Motor neuron (in vitro differentiated cells): ENCODE data around the gene SND1. TPM values are rescaled to one million over a fixed set of nuclear protein-coding genes. Genes with fewer than 3 reads are reported as not detected.

Source experiments
- ATAC-seq, 8 experiments: fragments of 200-7000 bp; cut with Tn5 transposase; replicated peaks in 6 of 8; 2 replicates each; pipeline ENCODE4 v1.8.0; 2021; ENCODE audit warnings: mild to moderate bottlenecking in 8 of 8, moderate library complexity in 8 of 8
- H3K27ac ChIP-seq, 2 donors: fragments of 250-450 bp; sonication (Bioruptor Pico); 2 replicates each; pipeline ENCODE4 v1.9.0; 2021; ENCODE audit warnings: antibody characterized with exemption in 2 of 2, mild to moderate bottlenecking in 2 of 2, moderate library complexity in 1 of 2
- H3K4me1 ChIP-seq, 2 donors: fragments of 250-450 bp; sonication (Bioruptor Pico); replicated peaks in 1 of 2; 2 replicates each; pipeline ENCODE4 v1.6.1; 2021; ENCODE audit warnings: antibody characterized with exemption in 2 of 2, mild to moderate bottlenecking in 2 of 2, moderate library complexity in 1 of 2
- H3K4me3 ChIP-seq, 5 donors: fragments of 250-450 bp; sonication (Bioruptor Pico); 2 replicates each; pipeline ENCODE4 v1.9.0; 2021; ENCODE audit warnings: antibody characterized with exemption in 5 of 5, mild to moderate bottlenecking in 5 of 5, moderate library complexity in 4 of 5
- WGBS, 10 experiments: fragments of 450-650 bp; shearing (Covaris generic); methylation state at CpG; one replicate each; pipeline ENCODE4 v1.0.0; 2022; 5-methylcytosine and 5-hydroxymethylcytosine counted together
- in situ Hi-C, 9 experiments: fragments of 400-800 bp; cut with MboI; loops; one replicate each; pipeline ENCODE4 v1.15.0; 2021; ENCODE audit warnings: low sequenced_read_pairs in 9 of 9, low pct_unique_long_range_greater_than_20kb in 2 of 9; ENCODE audit not compliant: unreplicated experiment in 9 of 9
- total RNA-seq, 8 experiments: library from RNA; unstranded; fragments of 300-600 nt; gene quantifications; 2 replicates each; pipeline versions ENCODE4 v1.2.3 to v1.2.4, GENCODE V29; 2022

The SND1 gene
- total RNA-seq, 8 experiments from 2014 or later, result 125 to 296 (median 182) TPM

GRCh38 chr7:127993317-127993716 is 341.3 kb downstream of the SND1 start:
- in situ Hi-C loops, result no loop called here
- Histone ChIP-seq H3K4me3 (no peak overlapping the region), H3K27ac (no peak overlapping the region), H3K4me1 (peaks cover 16 to 19% of the 10 kb centered on the region in 2 donors)
- ATAC-seq, result no peak
- WGBS, 10 experiments, result 87 to 100% (median 96%) methylated on average over 2 to 5 of the region's 6 CpGs; no CpG with 5 or more reads in 2 of the 10 experiments

- Histone ChIP-seq H3K27ac (no peak overlapping the region), H3K4me1 (peaks cover 16 to 19% of the 10 kb centered on the region in 2 donors), H3K4me3 (no peak overlapping the region)
- WGBS, 10 experiments, result 88 to 100% (median 100%) methylated on average over 1 to 5 of the region's 5 CpGs; no CpG with 5 or more reads in 3 of the 10 experiments
- no peak for ATAC-seq
- in situ Hi-C loops, result no loop called here
Observed at GRCh38 chr7:127993987-127994386, 342.0 kb downstream of the SND1 start.

GRCh38 chr7:127995156-127995880 is 343.3 kb downstream of the SND1 start:
- WGBS, 10 experiments, result 0 to 80% (median 27%) methylated on average over 1 to 3 of the region's 3 CpGs; no CpG with 5 or more reads in 2 of the 10 experiments
- in situ Hi-C loops, result no loop called here
- H3K4me3 ChIP-seq, result no peak overlapping the region
- peak overlapping the region in 1 of 2 donors; percentile 4 for H3K27ac ChIP-seq
- H3K4me1 ChIP-seq, result peaks cover 16 to 19% of the 10 kb centered on the region in 2 donors
- peak in 6 of 8 experiments; percentile 23 to 78 (median 50) for ATAC-seq

GRCh38 chr7:127995881-127996215 is 343.9 kb downstream of the SND1 start:
- 0 to 80% (median 52%) methylated on average over 1 to 3 of the region's 3 CpGs; no CpG with 5 or more reads in 1 of the 10 experiments for WGBS, 10 experiments
- H3K4me3 ChIP-seq, result no peak overlapping the region
- in situ Hi-C loops, result no loop called here
- peak overlapping the region in 1 of 2 donors; percentile 15 for H3K27ac ChIP-seq
- ATAC-seq, result peak in 4 of 8 experiments; percentile 17 to 65 (median 43)
- H3K4me1 ChIP-seq, result peaks cover 16 to 19% of the 10 kb centered on the region in 2 donors

GRCh38 chr7:127996253-127997071 is 344.5 kb downstream of the SND1 start:
- no peak for ATAC-seq
- peaks cover 16 to 19% of the 10 kb centered on the region in 2 donors for H3K4me1 ChIP-seq
- WGBS, 10 experiments, result 82 to 100% (median 91%) methylated on average over 1 to 11 of the region's 11 CpGs
- in situ Hi-C loops, result no loop called here
- no peak overlapping the region for H3K27ac ChIP-seq
- H3K4me3 ChIP-seq, result no peak overlapping the region

GRCh38 chr7:127997226-127997922 is 345.4 kb downstream of the SND1 start:
- ATAC-seq, result peak in 1 of 8 experiments; percentile 34
- Histone ChIP-seq H3K4me3 (no peak overlapping the region), H3K4me1 (peaks cover 16 to 19% of the 10 kb centered on the region in 2 donors), H3K27ac (no peak overlapping the region)
- in situ Hi-C loops, result no loop called here
- WGBS, 10 experiments, result 86 to 100% (median 97%) methylated on average over 1 to 4 of the region's 4 CpGs; no CpG with 5 or more reads in 2 of the 10 experiments

- in situ Hi-C loops, result no loop called here
Observed at GRCh38 chr7:127998671-127999070, 346.7 kb downstream of the SND1 start.

GRCh38 chr7:128000048-128000447 is 348.1 kb downstream of the SND1 start:
- WGBS, 10 experiments, result 100% methylated on average over 1 of the region's 1 CpG; no CpG with 5 or more reads in 8 of the 10 experiments
- in situ Hi-C loops, result no loop called here
- peak in 2 of 8 experiments; percentile 43 to 61 for ATAC-seq
- Histone ChIP-seq H3K4me3 (no peak overlapping the region), H3K4me1 (peaks cover 30 to 32% of the 10 kb centered on the region in 2 donors), H3K27ac (no peak overlapping the region)

More at GRCh38 chr7:127998671-127999070, 346.7 kb downstream of the SND1 start:
- ATAC-seq, result no peak
- WGBS, 10 experiments, result 0 to 100% (median 90%) methylated on average over 1 of the region's 2 CpGs; no CpG with 5 or more reads in 6 of the 10 experiments
- H3K27ac ChIP-seq, result no peak overlapping the region
- peaks cover 22 to 25% of the 10 kb centered on the region in 2 donors for H3K4me1 ChIP-seq
- no peak overlapping the region for H3K4me3 ChIP-seq

- 57 to 95% (median 84%) methylated on average over 1 to 6 of the region's 6 CpGs; no CpG with 5 or more reads in 1 of the 10 experiments for WGBS, 10 experiments
- in situ Hi-C loops, result no loop called here
Observed at GRCh38 chr7:128000854-128001265, 348.9 kb downstream of the SND1 start.

GRCh38 chr7:128003167-128003566 is 351.2 kb downstream of the SND1 start:
- WGBS, 10 experiments, result 79 to 100% (median 96%) methylated on average over 1 to 3 of the region's 3 CpGs
- Histone ChIP-seq H3K27ac (peak overlapping the region in 1 of 2 donors; percentile 33), H3K4me3 (no peak overlapping the region), H3K4me1 (peaks cover 27 to 32% of the 10 kb centered on the region in 2 donors)
- no peak for ATAC-seq
- in situ Hi-C loops, result no loop called here

More at GRCh38 chr7:128000854-128001265, 348.9 kb downstream of the SND1 start:
- Histone ChIP-seq H3K27ac (no peak overlapping the region), H3K4me3 (no peak overlapping the region), H3K4me1 (peaks cover 30 to 32% of the 10 kb centered on the region in 2 donors)
- no peak for ATAC-seq

GRCh38 chr7:128003787-128004186 is 351.8 kb downstream of the SND1 start:
- ATAC-seq, result no peak
- no peak overlapping the region for H3K27ac ChIP-seq

GRCh38 chr7:128004623-128005022 is 352.6 kb downstream of the SND1 start:
- ATAC-seq, result peak in 2 of 8 experiments; percentile 25 to 26
- Histone ChIP-seq H3K27ac (no peak overlapping the region), H3K4me1 (peaks cover 27 to 32% of the 10 kb centered on the region in 2 donors), H3K4me3 (no peak overlapping the region)
- in situ Hi-C loops, result no loop called here
- WGBS, 10 experiments, result 53 to 93% (median 83%) methylated on average over 2 to 6 of the region's 6 CpGs; no CpG with 5 or more reads in 2 of the 10 experiments

More at GRCh38 chr7:128003787-128004186, 351.8 kb downstream of the SND1 start:
- Histone ChIP-seq H3K4me1 (peaks cover 27 to 32% of the 10 kb centered on the region in 2 donors), H3K4me3 (no peak overlapping the region)
- WGBS, 10 experiments, result 100% methylated on average over 1 of the region's 2 CpGs; no CpG with 5 or more reads in 4 of the 10 experiments
- in situ Hi-C loops, result no loop called here
